ENCODE data around the gene OLFML2A.
A peak's percentile ranks its signal among the peaks of the same experiment; 100 is the strongest.

The OLFML2A gene

DNA sequence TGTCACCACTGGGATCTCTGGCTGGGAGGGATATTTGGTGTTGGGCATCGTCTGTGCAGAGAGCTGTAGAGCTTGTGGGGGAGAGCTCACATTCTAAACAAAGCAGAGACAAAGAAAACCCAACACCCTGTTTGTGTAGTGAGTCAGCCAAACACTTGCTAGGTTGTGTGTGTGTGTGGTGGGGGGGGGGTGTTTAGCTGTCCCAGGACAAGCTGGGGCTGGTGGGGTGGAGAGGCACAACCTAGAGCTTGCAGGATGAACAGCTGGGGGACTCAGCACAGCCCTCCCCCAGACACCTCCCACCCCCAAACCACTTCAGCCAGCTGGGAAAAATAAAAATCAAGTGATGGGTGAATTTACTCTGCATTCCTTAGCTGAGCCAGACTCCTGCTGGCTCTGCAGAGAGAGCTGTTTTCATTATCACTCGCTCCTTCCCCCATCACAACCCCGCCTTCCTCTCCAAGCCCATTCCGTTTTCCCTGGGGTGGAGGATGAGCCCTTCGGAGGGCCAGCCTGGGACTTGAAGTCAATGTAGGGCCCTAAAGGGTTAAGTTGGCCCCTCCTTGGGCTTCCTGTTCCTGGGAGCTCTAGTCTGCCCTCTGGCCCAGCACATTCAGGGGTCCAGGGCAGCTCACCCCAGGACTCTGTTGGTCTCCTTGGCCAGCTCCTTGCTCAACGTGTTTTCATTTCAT, 2.6 kb downstream of the OLFML2A start:
- DNase-seq: no peak

DNA sequence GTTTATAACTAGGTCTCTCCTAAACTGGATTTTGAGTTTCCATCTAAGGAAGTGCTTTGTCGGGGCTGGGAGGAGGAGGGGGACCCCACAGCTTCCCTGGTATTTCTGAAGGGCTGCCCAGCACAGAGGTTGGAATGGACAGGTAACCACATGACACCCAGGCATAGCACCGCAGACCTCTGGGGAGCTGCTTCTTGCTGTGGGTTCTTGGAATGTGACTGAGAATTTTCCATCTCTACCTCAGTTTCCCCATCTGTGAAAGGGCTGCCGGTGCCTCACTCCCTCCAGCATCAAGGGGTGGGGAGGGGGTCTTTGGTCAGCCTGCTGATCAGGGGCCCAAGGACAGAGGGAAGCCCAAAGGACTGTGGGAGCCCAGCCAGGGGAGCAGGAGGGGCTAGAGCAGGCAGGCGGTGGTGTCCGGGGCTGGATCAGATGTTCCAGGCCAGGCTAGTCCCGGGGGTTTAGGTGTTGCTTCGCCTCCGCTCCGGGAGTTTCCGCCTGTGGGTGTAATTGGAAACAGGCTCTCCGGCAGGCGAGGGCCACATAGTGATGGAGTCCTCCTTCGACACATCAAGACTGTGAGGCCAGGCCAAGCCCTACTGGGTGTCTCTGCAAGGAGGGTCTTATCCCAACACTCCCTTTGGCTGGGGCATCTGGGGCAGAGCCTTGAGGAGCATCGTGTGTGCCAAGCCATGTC, 3.3 kb downstream of the OLFML2A start:
- no peak for DNase-seq

DNA sequence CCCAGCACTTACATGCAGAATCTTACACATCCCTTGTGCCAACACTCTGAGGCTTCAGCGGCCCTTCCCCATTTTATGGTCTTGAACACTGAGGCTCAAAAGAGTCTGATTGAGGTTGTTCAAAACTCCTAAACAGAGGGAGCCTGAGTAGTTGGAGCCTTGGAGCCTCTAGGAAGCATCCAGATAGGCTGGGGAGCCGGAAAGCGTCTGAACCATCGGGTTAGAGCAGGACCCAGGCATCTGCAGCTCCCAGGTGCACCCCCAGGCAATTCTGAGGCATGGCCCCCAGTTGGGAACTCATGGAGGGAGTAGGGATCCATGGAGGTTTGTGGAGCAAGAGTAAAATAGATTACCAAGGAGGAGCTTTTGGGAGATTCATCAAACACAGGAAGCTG, 3.8 kb downstream of the OLFML2A start:
- no peak for DNase-seq

DNA sequence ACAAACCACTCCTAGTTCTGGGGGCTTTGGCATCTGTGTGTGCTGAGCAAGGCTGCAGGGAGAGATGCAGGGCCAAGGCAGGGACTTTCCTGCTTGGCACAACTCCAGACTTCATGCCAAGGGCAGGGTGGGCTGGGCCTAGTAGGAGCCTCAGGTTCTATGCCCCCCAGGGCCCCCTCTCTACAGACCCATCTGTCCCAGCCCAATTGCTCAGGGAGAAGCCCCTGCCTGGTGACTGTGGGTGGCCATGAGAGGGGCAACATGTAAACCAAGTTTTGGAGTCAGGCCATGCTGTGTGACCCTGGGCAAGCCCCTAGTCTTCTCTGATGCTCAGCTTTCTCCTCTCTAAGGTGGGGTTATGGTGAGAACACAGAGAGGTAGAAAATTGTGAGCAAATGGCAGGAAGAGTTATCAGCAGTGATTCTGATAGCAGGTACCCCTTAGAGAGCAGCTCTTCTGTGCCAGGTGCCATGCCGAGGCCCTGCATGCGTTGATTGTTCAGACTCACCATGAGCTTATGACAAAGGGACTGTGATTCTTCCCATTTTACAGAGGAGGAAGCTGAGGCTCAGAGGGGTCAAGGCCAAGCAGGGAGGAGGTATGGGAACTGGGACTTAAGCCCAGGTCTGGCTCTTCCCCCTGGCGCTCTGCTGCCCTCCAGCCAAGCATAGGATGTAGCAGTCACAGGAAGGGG, 5.2 kb downstream of the OLFML2A start:
- no peak for DNase-seq

DNA sequence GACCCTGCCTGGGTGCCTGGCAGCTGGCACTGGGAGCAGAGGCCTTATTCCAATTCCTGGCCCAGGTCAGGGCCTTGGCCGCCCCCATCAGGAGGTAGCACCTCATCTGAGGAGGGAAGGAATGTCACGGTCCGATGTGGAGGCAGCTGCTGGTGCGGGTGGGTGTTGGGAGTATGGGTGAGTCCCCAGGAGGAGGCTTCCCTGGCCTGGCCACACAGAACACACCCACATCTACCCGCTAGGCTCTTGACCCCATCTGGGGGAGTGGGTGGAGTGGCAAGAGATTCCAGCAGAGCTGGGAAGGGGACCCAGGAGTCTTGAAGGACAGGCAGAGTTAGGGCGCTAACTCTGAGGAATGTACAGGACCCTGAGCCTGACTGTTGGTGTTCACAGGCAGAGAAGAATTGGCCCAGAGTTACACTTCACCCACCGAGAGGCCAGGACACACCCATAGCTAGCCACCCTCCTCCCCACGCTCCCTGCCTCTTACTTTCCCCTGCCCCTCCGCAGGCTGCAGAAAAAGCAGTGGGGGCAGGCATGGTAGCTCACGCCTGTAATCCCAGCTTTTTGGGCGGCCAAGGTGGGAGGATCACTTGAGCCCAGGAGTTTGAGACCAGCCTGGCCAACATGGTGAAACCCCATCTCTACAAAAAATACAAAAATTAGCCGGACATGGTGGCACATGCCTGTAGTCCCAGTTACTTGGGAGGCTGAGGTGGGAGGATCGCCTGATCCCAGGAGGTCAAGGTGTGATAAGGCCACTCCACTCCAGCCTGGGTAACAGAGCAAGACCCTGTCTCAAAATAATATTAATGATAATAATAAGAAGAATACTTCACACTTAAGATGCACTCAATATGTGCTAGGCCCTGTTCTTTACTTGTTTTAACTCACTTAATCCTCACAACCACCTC, 6.0 kb downstream of the OLFML2A start:
- DNase-seq: no peak

DNA sequence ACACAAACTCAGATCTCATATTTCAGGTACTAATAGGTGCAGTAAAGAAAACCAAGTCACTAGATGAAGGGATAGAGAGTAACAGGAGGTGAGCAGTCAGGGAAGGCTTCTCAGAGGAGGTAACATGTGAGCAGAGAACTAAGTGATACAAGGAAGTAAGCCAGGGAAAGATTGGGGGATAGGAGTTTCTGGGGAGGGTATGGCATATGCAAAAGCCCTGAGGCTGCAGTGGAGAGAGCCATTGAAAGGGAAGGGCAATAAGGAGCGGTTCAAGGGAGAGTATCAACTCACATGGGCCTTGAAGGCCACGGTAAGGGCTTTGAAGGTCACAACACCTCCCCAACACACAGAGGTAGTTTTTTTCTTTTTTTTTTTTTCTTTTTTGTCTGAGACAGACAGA, 6.9 kb downstream of the OLFML2A start:
- DNase-seq: no peak

DNA sequence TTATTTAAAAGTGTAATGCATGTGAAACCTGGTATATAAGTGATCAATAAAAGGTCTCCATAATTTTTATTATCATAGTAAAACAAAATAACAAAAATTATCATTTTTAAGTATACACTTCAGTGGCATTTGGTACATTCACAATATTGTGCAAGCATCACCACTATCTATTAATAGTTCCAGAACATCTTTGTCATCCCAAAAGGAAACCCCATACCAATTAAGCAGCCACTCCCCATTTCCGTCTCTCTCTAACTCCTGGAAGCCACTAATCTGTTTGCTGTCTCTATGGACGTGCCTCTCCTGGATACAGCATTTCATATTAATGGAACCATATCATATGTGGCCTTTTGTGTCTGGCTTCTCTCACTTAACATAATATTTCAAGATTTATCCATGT, 7.6 kb downstream of the OLFML2A start:
- peak; percentile 21 for DNase-seq

DNA sequence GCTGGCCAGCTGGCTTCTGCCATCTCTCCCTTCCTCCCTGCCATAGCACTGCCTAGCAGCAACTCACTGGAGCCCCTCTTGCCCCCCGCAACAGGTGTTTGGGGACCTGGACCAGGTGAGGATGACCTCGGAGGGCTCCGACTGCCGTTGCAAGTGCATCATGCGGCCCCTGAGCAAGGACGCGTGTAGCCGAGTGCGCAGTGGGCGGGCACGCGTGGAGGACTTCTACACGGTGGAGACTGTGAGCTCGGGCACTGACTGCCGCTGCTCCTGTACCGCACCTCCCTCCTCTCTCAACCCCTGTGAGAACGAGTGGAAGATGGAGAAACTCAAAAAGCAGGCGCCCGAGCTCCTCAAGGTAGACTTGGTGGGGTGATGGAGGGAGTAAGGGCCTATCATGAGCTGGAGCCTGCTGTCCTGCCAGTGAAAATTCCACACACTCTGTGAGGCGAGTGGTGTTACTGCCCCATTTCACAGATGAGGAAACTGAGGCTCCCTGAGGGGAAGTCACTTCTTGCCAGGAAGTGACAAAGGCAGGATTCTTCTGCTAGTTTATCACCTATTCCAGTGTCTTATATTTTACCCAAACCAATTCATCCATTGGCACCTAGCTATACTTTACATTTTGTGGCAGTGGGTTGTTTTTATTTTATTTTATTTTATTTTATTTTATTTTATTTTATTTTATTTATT, 10.1 kb downstream of the OLFML2A start:
- no peak for DNase-seq

DNA sequence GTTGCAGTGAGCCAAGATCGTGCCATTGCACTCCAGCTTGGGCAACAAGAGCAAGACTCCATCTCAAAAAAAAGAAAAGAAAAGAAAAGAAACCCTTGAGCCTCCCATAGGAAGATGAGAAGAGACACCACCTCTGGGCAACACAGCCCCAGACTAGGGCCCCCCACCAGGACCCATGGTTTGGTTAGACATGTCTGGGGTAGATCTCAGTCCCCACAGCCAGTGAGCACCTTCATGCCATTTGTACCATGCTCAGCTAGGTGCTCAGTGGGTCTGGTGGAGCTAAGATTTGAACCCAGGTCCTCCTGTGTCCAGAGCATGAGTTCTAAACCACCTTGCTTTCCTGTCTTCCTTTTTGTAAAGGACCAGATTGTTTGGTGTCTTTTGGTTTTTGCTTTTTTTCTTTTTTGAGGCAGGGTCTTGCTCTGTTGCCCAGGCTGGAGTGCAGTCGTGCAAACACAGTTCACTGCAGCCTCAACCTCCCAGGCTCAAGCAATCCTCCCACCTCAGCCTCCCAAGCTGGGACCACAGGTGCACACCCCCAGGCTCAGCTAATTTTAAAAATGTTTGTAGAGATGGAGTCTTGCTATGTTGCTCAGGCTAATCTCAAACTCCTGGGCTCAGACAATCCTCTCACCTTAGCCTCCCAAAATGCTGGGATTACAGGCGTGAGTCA, 11.7 kb downstream of the OLFML2A start:
- DNase-seq: no peak

DNA sequence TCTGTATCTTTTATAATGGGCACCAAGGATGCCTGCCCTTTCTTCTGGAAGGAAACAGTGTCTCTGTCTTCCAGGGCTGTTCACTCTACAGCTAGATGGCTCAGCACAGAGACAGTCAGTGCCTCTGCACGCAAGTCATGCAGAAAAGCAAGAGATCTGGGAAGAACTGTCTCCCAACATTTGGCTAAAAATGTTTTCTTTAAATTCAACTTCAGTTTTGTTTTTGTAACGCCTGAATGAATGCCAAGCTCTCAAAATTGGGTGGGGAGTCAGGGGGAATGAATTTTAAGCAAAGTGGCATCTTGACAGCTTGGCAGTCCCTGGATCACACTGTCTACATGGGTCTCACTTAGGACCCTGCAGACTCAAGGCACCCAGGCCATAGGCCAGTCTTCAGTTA, 12.6 kb downstream of the OLFML2A start:
- DNase-seq: no peak

DNA sequence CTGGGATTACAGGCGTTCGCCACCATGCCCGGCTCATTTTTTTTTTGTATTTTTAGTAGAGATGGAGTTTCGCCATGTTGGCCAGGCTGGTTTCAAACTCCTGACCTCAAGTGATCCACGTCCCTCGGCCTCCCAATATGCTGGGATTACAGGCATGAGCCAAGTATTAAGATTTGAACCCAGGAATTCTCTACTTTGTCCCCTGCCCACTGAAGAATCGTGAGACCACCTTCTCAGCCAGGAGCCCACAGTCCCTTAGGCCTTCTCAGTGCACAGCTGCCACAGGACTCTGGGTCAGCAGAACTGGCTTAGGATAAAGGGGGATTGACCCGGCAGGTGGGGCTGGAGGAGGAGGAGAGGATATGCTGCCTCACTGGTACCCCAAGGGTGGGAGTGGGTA, 13.4 kb downstream of the OLFML2A start:
- DNase-seq: no peak

DNA sequence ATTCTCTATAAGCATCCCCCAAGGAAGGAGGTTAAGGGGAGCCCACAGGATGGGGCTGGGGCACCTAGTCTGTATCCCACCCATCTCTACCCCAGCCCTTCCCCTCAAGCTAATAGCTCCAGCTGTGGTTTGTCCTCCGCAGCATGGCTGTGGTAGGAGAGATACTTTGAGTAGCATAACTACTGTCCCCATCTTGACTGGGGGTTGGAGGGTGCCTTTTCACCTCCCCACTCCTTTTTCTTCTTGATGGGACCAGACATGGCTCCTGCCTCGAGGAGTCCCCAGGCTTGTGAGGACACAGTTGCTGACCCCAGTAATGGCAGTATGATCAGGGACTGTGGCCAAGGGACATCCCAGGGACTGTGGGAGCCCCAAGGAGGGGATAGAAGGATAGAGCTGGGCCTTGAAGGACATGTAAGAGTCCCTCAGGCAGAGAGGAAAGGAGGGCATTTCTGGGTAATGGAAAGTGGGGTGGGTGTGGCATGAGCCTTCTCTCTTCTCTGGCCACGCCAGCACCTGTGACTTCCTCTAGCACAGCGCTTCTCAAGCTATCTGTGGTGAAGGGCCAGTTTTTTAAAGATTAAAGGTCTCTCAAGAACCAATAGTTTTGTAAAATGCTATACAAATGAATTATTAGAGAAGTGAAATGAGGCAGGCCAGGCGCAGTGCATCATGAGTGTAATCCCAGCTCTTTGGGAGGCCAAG, 14.0 kb downstream of the OLFML2A start:
- DNase-seq: no peak

DNA sequence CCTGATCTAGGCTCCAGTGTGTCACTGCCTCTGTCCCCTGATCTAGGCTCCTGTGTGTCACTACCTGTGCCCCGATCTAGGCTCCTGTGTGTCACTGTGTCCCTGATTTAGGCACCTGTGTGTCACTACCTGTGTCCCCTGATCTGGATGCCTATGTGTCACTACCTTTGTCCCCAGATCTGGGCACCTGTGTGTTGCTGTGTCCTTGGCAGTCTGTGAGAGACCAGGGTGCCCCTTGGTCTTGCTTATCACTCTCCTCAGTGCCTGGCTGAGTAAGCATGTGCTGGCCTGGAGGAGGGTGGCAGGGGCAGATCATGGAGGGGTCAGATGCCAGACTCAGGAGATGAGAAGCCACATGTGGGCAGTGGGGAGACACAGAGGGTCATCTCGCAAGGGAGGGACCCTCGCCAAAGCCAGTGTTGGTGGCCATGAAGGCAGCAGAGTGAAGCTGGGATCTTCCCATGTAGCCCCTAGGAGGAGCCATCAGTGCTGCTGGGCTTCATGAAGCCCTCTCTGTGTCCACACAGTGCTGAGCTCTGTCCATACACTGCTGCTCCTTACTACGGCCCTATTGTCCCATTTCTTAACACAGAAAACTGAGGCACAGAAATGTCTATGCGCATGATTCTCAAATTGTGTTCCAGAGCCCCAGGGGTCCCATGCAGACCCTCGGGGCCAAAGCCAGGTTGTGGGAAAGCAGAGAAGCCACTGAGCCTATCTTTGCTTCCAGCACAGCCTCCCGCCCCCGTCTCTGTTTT, 15.5 kb downstream of the OLFML2A start:
- no peak for DNase-seq

DNA sequence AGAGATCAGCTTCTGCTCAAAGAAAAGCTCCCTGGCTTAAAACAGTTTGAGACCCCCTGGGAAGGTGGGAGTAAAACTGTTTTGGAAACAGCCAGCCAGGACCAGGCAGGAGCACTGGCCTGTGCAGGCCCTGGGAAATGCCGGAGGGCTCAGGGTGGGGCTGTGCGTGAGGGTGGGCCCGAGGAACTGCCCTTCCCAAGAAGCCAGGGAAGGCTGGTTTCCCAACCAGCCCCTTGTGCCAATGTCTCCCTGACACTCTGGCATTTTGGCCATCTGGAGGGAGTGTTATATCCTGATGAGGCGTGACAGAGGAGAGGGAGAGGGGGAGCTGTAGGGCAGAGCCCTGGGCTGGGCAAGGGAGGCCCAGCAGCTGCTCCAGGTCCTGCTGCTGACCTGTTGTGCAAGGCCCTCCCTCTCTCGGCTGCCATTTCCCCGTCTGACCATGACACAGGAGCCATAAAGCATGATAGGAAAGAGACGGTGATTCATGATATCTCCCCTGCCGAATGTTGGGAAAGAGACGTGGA, 16.1 kb downstream of the OLFML2A start:
- DNase-seq: peak; percentile 16

DNA sequence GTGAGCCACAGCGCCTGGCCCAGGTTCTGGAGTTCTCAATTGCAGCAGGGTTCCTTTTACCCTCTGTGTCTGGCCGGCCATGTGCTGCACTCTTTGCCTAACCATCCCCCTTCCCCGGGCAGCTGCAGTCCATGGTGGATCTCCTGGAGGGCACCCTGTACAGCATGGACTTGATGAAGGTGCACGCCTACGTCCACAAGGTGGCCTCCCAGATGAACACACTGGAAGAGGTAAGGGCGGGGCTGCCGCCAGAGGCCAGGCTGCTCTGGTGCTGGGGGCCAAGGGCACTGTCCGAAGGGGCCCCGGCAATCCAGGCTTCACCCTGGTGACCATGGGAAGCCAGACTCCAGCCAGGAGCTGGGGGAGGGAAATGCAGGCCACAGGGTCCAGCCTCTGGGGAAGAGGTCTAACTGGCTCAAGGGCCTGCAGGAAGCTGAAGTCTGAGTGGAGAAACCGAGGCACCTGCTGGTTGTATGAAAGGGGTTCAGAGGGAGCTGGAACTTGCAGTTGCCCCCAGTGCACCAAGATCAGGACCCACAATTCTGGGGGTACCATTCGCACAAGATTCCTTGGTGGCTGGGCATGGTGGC, 18.1 kb downstream of the OLFML2A start:
- no peak for DNase-seq

DNA sequence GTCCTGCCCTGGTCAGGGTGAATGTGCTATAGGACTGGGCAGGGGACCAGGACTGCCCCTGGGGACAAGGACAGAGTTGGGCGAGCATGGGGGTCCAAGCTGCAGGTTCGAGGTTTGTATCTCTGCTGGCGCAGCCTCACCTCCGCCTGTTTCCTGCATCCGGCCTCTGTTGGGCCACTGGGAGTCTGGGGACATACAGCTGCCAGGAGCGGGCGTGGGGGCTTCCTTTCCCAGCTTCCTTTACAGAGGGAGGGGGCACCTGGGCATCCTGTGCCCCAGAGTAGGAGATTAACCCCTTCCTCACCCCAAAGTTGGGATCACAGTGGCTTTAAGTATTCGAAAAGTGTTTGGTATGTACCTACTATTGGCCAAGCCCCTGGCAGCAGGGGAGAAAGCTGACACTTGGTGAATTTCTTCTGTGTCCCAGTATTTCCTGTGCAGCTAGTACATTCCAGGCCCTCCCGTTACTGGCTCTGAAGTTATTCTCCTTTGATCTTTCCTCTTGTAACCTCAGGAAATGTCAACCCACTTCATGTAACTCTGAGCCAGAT, 19.0 kb downstream of the OLFML2A start:
- DNase-seq: no peak

DNA sequence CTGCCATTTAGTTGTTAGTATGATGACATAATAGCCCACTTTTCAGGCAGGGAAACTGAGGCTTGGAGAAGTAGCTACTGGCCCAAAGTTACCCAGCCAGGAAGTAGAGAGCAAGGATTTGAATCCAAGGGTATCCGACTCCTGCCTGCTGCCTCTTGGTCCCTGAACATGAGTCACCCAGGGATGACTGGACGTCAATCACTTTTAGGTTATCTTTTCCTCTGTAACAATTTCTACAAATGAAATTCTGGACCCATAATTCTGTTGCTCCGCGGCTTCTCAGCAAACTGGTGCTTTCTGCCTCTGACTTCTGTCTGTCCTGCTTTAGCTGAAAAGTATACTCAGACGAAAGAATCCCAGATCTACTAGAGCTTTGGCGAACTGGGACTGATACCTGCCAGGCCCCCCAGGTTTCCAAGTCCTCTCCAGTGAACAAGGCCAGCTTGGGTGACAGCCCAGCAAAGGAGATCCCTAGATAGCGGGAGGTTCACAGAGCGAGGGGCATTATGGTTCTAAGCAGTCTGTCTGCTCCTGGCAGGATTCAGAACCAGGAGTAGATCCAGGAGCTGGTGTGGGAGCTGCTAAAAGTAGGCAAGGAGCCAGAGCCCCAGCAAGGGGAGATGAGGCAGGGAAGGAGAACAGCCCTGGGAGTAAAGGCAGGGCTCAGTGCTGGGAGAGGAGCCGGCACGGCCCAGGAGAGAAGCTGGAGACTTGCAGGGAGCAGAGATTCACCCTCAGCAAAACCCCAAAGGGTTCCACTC, 20.6 kb downstream of the OLFML2A start:
- DNase-seq: no peak

DNA sequence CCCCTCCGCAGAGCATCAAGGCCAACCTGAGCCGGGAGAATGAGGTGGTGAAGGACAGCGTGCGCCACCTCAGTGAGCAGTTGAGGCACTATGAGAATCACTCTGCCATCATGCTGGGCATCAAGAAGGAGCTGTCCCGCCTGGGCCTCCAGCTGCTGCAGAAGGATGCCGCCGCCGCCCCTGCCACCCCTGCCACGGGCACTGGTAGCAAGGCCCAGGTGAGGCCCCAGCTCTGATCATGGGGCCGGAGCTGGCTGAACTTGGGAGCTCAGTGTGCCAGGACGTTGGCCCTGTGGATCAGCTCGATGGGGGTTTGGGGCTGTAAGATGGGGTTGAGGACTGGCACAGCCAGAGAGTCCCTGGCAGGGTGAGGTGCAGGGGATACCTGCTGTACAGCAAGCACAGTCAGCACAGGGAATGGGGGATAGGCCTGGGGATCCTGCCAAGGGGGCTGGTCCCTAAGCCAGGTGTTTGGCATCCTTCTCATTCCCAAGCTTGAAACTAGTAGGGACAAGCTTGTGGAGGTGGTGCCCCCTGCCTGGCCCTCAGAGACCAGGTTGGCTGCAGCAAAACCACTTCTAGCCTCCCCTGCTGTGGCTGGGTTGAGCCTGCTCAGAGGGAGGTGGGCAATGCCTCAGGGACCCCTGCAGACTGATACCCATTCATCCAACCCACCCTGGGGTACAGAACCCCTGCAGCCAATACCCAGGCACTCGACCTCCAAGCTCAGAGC, 22.5 kb downstream of the OLFML2A start:
- no peak for DNase-seq

Data from suppressor macrophage treated with lipopolysaccharide for 4 hours (primary cell).